ENCODE measurements around the gene ADIPOR2.

The ADIPOR2 gene

GRCh38 chr12:1767407-1768090 is 76.7 kb downstream of the ADIPOR2 start:
- no peak overlapping the region for H3K4me3 ChIP-seq (ENCODE audit: low read depth, low read length)

GRCh38 chr12:1768615-1769014 is 77.7 kb downstream of the ADIPOR2 start:
- H3K4me3 ChIP-seq (ENCODE audit: low read depth, low read length): no peak overlapping the region
- TF ChIP-seq CTCF (IDR thresholded peaks at IDR 0.05; ENCODE audit: borderline replicate concordance, insufficient read depth, low read depth, low read length): no peak

More at GRCh38 chr12:1767407-1768090, 76.7 kb downstream of the ADIPOR2 start:
- no peak for TF ChIP-seq CTCF (IDR thresholded peaks at IDR 0.05; ENCODE audit: borderline replicate concordance, insufficient read depth, low read depth, low read length)

GRCh38 chr12:1769809-1770494 is 79.1 kb downstream of the ADIPOR2 start:
- no peak overlapping the region for H3K4me3 ChIP-seq (ENCODE audit: low read depth, low read length)
- no peak for TF ChIP-seq CTCF (IDR thresholded peaks at IDR 0.05; ENCODE audit: borderline replicate concordance, insufficient read depth, low read depth, low read length)

- no peak for TF ChIP-seq CTCF (IDR thresholded peaks at IDR 0.05; ENCODE audit: borderline replicate concordance, insufficient read depth, low read depth, low read length)
- H3K4me3 ChIP-seq (ENCODE audit: low read depth, low read length): no peak overlapping the region
Observed at GRCh38 chr12:1773937-1774655, 83.2 kb downstream of the ADIPOR2 start.

- H3K4me3 ChIP-seq (ENCODE audit: low read depth, low read length): no peak overlapping the region
- TF ChIP-seq CTCF (IDR thresholded peaks at IDR 0.05; ENCODE audit: borderline replicate concordance, insufficient read depth, low read depth, low read length): no peak
Observed at GRCh38 chr12:1776170-1776921, 85.5 kb downstream of the ADIPOR2 start.

- no peak overlapping the region for H3K4me3 ChIP-seq (ENCODE audit: low read depth, low read length)
- no peak for TF ChIP-seq CTCF (IDR thresholded peaks at IDR 0.05; ENCODE audit: borderline replicate concordance, insufficient read depth, low read depth, low read length)
Observed at GRCh38 chr12:1777798-1778197, 86.9 kb downstream of the ADIPOR2 start.
